GM21737 (cell line): Measurements from ENCODE around the gene CROCC2.
"Not testable (repeated sequence)": the region's sequence is repeated elsewhere in the genome, so short reads cannot be mapped to it uniquely, and the experiment has no call there.

Experiments
- ATAC-seq: cut with Tn5 transposase; IDR thresholded peaks from one replicate; pipeline ENCODE4 v1.9.1; 2021; ENCODE audit warnings: mild to moderate bottlenecking, moderate library complexity; ENCODE audit not compliant: unreplicated experiment

The CROCC2 gene

GRCh38 chr2:240964704-240965295, 58.7 kb downstream of the CROCC2 start:
- ATAC-seq, result no peak

DNA sequence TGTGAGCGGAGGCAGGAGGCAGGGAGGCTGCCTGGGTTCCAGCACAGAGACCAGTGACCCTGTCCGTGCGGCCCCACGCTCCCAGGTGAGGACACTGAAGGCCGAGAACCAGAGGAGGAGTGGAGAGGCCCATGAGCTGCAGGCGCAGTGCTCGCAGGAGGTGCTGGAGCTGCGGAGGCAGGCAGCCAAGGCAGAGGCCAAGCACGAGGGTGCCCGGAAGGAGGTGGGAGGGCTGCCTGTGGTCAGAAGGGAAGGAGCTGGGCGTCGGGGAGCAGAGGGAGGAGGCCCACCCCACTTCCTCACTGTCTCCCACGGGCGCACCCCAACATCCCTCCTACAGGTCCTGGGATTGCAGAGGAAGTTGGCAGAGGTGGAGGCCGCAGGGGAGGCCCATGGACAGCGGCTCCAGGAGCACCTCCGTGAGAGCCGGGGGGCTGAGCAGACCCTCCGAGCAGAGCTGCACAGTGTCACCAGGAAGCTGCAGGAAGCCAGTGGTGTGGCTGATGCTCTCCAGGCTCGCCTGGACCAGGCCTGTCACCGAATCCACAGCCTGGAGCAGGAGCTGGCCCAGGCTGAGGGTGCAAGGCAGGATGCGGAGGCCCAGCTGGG, 59.3 kb downstream of the CROCC2 start:
- no peak for ATAC-seq

DNA sequence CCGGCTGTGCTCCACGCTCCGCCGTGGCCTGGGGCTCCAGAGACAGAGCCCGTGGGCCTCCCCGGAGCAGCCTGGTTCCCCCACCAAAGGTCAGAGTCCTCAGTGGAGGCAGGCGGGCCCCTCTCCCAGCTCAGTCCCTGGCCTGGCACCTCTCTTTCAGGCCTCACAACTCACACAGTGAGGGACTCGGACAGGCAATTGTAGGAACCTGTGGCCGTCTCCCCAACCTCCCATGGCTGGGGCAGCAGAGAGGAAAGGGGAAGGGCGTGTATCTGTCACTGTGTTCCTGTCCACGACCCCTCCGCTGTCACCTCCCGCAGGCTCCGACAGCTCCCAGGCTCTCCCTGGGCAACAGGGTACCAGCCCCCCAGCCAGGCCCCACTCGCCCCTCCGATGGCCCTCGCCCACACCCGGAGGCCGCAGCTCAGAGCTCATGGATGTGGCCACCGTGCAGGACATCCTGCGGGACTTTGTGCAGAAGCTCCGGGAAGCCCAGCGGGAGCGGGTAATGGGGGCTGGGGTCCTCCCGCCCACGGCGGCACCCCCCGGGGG, 59.8 kb downstream of the CROCC2 start:
- ATAC-seq, result no peak

DNA sequence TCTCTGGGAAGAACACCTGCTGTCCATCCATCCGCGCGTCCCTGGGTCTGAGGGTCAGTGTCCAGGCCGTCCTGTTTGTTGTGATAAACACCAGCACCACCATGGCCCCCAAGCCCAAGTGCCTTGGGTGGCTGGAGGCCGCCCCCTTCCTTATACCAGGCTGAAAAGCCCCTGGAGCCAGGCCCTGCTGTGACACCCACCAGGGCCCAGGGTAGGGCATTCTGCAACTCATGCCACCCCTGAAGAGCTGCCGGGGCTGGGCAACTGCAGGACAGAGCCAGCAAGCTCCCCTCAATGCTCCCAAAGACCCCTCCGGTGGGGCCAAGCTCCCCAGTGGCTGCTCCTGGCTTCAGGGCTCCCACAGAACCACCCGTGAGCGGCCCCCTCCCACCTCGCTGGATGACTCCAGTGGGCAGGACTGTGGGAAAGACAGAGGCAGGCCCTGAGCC, 60.3 kb downstream of the CROCC2 start:
- no peak for ATAC-seq

- no peak for ATAC-seq
Measured at GRCh38 chr2:240966906-240967680, 61.0 kb downstream of the CROCC2 start.

DNA sequence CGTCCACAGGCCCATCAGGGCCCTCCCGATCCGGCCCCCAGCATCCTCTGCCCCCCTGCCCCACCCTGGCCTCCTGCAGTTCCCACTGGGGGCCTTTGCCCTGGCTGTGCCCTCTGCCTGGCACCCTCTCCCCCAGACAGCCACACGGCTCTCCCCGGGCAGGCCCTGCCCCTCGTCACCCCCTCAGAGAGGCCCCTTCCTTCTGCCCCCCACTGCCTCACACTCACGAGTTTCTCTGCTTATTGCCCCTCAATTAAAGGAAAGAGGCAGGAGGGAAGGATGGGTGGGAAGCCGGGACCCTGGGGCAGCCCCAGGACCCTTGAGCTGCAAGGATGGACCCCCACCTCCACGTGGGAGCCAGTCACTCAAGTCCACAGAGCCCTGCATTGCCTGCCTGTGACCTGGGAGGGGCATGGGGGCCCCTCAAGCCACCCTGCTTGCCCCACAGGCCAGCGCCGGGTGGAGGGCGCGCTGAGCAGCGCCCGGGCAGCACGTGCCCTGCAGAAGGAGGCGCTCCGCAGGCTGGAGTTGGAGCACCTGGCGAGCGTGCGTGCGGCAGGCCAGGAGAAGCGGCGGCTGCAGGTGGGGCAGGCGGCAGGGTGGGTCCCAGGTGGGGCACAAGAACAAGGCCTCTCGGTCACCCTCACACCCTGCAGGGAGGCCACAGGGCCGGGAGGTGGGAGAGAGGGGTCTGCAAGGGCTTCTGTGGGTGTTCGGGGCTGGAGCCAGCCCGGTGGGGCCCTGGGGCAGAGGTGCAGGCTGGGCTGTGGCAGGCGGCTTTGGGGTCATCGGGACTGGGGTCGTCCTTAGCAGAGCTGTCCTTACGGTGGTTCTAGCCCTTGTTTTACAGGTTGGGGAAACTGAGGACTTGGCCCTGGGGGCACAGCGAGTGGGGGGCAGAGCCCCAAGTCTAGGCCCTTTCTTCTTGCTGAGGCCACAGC, 61.8 kb downstream of the CROCC2 start:
- ATAC-seq, result no peak

GRCh38 chr2:240968731-240969624, 62.8 kb downstream of the CROCC2 start:
- ATAC-seq, result no peak

DNA sequence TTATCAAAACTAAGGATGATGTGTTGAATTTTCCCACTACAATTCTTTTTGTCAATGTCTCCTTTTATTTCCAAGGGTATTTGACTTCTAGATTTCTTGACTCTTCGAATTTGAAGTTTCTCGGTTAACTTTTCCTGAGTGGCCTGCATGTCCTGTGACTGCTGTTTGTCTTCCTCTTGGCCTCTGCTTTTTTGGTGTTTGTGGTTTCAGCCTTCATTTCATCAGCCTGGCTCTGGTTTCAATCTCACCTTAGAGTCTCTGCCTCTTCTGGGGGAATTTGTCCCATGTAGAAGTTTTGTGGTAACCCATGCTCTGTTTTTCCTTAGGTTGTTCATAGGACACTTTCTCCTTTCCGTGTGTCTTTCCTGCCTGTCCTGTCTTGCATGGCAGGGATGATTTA, 64.0 kb downstream of the CROCC2 start:
- ATAC-seq, result no peak

- no peak for ATAC-seq
Measured at GRCh38 chr2:240970816-240971215, 64.7 kb downstream of the CROCC2 start.

DNA sequence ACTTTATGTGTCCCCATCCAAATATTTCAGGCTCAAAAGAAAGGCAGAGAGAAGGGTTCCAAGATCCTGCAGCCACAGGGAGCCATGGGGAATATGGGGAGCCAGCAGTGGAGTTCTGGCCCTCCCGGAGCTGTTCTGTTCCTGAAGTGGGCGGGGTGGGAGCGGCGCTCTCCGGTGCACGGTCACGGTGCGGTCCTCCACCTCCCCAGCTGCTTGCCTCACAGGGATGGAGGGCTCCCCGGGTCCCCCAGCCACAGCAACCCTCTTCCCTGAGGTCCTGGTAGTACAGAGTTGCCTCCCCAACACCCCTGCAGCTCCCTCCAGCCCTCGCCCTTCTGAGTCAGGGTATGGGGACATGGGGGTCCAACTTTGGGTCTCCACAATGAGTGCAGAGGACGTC, 66.1 kb downstream of the CROCC2 start:
- no peak for ATAC-seq

GRCh38 chr2:240972636-240973521, 66.7 kb downstream of the CROCC2 start:
- ATAC-seq, result no peak

DNA sequence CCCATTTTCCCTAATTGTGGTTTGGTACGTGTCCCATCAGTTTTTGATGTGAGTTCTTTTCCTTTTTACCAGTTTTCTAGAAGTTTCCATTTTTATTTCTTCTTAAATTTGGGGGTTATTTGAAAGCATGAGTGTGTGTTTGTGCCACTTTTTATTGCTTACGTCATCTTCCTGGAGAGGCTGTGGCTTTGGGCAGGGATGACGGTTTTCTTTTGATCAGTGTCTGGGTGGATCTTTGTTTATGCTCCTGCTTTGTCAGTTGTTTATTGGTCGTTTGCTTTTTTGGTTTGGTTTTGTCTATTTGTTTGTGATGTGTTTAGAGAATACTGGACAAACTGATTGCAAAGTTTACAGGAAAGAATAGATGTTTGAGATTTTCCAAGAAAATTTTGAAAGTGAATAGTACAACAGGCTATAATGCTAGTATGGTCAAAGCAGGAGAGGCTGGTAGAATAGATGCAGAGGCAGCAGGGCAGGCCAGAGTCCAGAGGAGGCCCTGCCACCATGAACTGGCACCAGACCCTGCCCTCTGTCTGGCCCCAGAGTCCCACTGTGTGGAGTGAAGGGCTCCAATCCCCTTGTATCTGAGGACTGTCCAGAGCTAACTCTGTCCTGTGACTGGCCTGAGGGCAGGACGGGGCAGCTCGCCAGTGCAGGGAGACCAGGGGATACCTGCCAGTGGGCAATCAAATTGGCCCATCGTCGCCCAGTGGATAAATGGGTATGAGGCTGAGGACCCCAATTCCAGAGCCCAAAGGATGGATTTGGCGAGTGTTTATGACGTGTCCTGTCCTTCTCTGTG, 68.8 kb downstream of the CROCC2 start:
- no peak for ATAC-seq

- ATAC-seq, result not testable (repeated sequence)
Measured at GRCh38 chr2:240975903-240976302, 69.8 kb downstream of the CROCC2 start.

- no peak for ATAC-seq
Measured at GRCh38 chr2:240981280-240981679, 75.1 kb downstream of the CROCC2 start.

DNA sequence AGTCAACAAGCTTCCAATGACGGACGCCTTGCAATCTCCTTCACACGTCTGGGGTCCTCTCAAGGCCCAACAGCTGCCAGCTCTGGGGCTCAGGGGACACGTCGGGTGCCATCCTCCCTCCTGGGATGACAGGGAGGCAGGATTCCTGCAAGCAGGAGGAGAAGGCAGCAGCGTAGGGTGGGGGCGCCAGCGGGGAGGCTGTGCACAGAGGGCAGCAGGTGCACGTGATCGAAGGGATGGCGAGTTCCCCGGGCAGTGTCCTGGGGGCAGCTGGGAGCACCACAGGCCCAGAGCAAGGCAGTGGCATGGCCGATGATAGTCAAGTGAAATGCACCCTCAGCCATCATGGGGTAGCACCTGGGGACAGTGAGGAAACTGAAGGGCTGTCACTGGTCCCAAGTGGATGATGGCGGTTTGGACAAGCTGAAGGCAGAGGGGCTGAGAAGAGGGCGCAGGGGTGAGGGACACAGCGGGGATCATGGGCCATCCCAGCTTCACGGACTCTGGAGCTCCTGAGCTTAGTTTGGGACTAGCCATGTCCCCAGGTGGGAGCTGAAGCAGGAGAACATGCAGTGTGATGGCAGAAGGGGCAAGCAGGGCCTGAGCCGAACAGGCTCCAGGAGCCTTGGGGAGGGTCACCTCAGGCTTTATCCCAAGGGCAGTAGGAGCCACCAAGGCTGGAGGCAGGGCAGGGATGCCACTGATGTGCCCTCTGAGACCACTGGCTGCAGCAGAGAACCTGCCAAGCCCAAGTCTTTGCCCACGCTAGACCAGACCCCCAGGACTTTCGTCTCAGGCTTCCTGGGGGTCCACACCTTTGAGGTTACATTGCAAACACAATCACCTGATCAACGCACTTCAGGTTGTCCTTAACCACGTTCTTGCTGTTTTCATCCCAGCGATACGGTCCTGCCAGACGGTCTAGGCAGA, 76.0 kb downstream of the CROCC2 start:
- ATAC-seq, result no peak

DNA sequence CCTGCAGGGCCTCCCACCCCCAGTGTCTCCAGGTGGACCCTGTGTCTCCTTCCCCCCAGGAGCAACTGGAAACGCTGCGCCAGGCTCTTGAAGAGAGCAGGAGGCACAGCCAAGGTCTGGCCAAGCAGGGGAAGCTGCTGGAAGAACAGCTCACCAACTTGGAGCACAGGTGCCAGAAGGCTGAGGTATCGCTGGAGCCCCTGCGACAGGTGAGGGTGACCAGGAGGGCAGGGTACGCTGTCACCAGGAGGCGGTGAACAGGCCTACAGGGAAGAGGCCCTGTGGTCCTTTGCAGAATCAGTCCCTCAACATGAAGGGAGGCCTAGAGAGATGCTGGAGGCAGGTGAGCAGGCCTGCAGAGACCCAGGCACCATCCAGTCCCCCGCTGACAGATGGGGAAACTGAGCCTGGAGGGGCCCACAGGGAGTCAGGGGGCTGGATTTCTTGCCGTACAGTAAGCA, 76.7 kb downstream of the CROCC2 start:
- ATAC-seq, result no peak
